LNCaP clone FGC (cell line): Measurements from ENCODE around the gene ECE2.
A peak's percentile ranks its signal among the peaks of the same experiment; 100 is the strongest.

ENCODE experiments used
- DNase-seq: peaks from one replicate; pipeline ENCODE4 v3.0.0-alpha.2; 2011; ENCODE audit warnings: low read depth
- H3K4me3 ChIP-seq: 2 replicates; pipeline ENCODE4 v1.5.1; 2011; ENCODE audit warnings: mild to moderate bottlenecking, low read depth, low read length, control low read depth
- TF ChIP-seq, protein P1 (sequence below): IDR thresholded peaks from 2 replicates; pipeline ENCODE4 v1.5.1; 2012; ENCODE audit warnings: mild to moderate bottlenecking; ENCODE audit not compliant: control insufficient read depth, insufficient read depth; ENCODE audit errors: extremely low read depth

Gene ECE2

DNA sequence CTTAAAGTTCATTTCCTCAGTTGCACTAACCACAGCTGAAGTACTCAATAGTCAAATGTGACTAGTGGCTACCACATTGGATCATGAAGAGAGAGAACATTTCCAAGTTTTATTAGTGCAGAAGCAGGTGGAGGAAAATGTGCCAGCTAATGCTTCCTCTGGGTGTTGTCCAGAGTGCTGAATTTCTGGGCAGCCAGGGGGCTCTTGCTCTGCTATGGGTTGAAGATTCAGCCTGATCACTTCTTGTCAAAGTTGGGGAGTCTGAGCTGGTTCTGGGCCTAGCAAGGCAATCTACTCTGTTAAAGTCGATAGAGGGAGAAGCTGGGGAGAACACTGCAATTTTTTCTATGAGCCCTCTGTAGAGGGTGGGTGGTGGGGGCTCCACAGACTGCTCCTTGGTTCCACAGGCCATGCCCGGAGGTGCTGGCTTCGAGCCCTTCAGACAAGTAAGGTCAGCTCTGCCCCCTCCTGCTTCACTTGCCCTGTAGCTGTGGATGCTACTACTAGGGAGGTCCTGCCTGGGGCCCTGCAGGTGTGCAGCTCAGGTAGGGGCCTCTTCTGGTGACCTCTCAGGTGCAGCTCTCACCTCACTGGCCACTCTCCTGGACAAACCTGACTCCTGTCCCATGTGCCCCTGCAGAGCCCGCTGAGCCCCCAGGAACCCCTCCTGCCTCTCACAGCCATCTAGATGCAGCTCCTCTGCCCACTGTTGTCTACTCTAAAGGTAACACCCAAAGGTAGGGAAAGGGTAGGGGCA is 35.3 kb upstream of the ECE2 start:
- H3K4me3 ChIP-seq = no peak overlapping the region
- TF ChIP-seq, protein P1, sequence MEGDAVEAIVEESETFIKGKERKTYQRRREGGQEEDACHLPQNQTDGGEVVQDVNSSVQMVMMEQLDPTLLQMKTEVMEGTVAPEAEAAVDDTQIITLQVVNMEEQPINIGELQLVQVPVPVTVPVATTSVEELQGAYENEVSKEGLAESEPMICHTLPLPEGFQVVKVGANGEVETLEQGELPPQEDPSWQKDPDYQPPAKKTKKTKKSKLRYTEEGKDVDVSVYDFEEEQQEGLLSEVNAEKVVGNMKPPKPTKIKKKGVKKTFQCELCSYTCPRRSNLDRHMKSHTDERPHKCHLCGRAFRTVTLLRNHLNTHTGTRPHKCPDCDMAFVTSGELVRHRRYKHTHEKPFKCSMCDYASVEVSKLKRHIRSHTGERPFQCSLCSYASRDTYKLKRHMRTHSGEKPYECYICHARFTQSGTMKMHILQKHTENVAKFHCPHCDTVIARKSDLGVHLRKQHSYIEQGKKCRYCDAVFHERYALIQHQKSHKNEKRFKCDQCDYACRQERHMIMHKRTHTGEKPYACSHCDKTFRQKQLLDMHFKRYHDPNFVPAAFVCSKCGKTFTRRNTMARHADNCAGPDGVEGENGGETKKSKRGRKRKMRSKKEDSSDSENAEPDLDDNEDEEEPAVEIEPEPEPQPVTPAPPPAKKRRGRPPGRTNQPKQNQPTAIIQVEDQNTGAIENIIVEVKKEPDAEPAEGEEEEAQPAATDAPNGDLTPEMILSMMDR = no peak
- no peak for DNase-seq

DNA sequence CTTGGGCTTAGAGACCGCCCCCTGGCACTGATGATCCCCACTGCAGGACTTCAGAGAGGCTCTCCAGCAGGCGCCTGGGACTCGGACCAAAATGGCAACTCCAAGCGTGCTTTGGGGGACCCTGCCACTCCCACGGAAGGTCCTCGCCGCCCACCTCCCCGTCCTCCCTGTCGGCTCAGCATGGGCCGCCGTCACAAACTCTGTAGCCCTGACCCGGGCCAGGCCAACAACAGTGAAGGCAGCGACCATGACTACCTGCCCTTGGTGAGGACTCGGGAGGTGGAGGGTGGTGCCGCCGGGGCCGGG is 34.7 kb upstream of the ECE2 start:
- H3K4me3 ChIP-seq = no peak overlapping the region
- DNase-seq = no peak
- TF ChIP-seq, protein P1 = no peak

DNA sequence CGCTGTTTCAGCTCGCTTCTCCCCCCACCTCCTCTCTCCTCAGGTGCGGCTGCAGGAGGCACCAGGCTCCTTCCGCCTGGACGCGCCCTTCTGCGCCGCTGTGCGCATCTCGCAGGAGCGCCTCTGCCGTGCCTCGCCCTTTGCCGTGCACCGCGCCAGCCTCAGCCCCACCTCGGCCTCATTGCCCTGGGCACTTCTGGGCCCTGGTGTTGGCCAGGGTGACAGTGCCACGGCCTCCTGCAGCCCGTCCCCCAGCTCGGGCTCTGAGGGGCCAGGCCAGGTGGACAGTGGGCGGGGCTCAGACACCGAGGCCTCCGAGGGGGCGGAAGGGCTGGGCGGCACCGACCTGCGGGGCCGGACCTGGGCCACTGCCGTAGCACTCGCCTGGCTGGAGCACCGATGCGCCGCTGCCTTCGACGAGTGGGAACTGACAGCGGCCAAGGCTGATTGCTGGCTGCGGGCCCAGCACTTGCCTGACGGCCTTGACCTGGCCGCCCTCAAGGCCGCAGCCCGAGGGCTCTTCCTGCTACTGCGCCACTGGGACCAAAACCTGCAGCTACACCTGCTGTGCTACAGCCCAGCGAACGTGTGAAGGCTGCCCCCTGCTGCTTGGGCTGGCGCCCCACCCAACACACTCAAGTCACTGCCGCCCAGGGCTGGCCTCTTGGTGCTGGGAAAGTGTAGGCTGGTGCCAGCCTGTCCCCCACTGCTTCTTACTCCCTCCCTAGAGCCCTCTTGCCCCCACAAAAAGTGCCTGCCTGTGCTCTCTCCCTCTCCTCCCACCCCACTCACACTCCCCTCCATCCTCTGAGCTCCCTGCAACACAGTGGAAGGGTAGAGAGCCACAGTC is 34.1 kb upstream of the ECE2 start:
- TF ChIP-seq, protein P1 = peak; percentile 85
- no peak overlapping the region for H3K4me3 ChIP-seq
- DNase-seq = peak; percentile 90

DNA sequence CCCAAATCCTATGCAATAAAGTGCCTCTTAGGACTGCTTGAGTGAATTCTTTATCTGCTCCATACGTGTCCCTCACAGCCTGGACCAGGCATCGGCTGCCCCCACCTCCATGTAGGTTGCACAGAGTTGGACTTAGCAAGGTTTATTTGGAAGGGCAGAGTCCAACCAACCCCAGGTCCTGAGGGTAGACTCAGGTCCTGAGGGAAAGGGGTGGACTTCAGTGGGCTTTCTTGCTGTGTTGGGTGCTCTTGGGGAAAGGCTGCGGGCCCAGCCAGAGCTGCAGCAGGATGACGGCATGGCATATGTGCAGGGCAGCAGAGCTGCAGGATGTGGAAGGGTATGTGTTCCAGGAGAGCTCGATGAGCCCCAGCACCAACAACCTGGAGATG is 33.5 kb upstream of the ECE2 start:
- DNase-seq = no peak
- TF ChIP-seq, protein P1 = no peak
- no peak overlapping the region for H3K4me3 ChIP-seq

DNA sequence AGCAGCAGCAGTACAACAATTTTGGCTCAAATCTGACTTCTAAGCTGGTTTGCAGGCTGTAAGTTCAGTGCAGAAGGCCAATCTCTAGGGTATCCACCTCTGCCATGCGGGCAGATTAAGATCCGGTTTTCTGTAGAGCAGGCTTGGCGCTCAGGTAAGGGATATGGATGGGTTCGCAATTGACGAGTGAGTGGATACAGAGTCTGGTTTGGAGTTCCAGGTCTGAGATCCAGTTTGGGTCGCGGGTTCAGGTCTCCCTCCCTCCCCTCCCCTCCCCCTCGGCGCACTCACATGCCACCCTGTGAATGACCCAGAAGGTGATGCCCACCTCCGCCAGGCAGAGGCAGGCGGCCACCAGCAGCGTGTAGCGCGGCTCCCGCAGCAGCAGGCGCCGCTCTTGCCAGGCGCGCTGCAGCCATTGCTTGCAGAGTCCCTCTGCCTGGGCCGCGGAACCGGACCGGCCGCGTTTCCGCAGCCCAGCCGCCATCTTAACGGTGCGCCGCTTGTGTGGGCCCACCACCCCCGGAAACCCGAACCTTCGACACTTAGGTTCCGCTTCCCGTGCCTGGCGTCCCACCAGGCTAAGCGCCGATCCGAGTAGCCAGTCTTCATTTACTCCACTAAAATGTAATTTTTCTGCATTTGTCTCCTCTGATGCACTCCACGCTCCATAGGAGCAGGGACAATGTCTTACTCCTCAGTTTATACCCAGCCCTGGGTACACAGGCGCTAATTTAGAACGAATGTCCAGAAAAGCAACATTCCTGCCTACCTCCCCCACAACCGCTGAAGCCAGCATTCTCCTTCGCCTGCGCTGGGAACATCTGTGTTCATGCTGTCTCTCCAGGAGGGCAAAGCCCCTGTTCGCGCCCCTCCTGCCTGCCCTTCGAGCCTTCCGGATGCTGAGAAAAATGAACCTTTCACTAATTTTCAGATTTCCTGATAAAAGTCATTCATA is 27.1 kb upstream of the ECE2 start, which contains the start of gene ALG3:
TSS of gene ALG3 (minus strand) at position 509 of the 958 bp plus-strand sequence. CDS start at position 487, 22 bp downstream.
- peak within 1 kb of the TSS; percentile 73 for H3K4me3 ChIP-seq
- peak; percentile 62 for DNase-seq

DNA sequence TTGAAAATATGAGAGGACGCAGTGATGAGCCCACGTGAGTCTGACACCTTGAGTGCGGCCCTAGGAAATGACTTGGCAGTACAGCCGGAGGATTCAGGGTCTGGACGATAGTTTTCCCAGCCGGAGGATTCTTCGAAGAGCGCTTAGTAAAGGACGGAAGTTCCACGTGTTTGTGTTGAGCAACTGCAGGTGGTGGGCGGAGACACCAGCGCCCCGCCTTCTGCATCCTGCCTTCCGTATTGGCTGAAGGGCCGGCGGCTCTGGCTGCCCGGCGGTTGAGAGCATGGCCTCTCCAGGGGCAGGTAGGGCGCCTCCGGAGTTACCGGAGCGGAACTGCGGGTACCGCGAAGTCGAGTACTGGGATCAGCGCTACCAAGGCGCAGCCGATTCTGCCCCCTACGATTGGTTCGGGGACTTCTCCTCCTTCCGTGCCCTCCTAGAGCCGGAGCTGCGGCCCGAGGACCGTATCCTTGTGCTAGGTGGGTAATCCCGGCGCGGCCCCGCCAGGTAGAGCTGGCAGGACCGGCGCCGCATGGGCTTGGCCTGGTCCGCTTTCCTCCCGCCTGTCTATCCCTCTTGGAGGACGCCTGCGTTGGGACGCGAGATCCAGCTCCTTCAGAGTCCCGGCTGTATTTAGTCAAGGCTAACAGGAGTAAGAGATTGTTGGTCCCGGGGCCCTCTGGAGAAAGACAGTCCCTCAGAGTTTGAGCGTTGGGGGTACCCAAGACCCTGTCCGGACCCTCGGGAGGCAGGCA is 26.2 kb upstream of the ECE2 start, which contains the start of gene EEF1AKMT4:
TSS of gene EEF1AKMT4 (plus strand) at position 261 of the 755 bp plus-strand sequence. CDS start at position 284, 23 bp downstream.
- peak; percentile 97 for DNase-seq
- TF ChIP-seq, protein P1 = peak; percentile 65
- peak within 1 kb of the TSS; percentile 73 for H3K4me3 ChIP-seq

More for the DNA sequence above, 27.1 kb upstream of the ECE2 start, which contains the start of gene ALG3:
- TF ChIP-seq, protein P1 = 0 out of 2 replicates have a peak, but pooled peaks have one; percentile 3
